GM23338 (cell line): ENCODE measurements around the gene SHC4.
"Not testable (repeated sequence)": the region's sequence is repeated elsewhere in the genome, so short reads cannot be mapped to it uniquely, and the experiment has no call there.

Source experiments
- EZH2 ChIP-seq: fragments of 200-600 bp; sonication (generic); IDR thresholded peaks from one replicate; pipeline ENCODE4 v1.8.0; 2017; ENCODE audit warnings: antibody characterized with exemption, mild to moderate bottlenecking, low read depth; ENCODE audit not compliant: unreplicated experiment
- NANOG ChIP-seq: IDR thresholded peaks from 2 replicates; pipeline ENCODE4 v1.6.1; 2016; ENCODE audit warnings: antibody characterized with exemption, borderline replicate concordance
- POLR2AphosphoS5 ChIP-seq: IDR thresholded peaks from 2 replicates; pipeline ENCODE4 v1.6.1; 2016; ENCODE audit warnings: antibody characterized with exemption, low read depth

DNA sequence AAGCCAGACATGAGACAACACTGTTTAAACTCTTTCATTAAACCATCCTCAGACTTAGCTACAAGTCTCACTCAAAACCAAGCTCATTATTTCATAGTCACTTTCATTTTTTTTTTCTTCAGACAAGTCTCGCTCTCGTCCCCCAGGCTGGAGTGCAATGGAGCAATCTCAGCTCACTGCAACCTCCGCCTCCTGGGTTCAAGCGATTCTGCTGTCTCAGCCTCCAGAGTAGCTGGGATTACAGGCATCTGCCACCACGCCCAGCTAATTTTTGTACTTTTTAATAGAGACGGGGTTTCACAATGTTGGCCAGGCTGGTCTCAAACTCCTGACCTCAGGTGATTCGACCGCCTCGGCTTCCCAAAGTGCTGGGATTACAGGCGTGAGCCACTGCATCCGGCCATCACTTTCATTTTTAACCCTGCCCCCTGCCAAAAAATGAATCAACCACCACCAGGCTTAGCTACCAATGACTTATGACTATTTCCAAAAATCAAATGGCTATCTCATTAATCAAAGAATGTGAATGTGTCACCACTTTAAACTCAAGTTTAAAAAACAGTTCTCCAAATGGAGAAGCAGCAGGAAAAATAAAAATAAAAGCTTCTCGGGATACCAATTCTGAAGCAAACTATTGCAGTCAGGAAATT, 173.1 kb downstream of the SHC4 start:
- TF ChIP-seq POLR2AphosphoS5, EZH2, NANOG: not testable (repeated sequence)
